NCI-H2107 (cell line): ENCODE data around the gene ZNF439.
"Not testable (repeated sequence)": the region's sequence is repeated elsewhere in the genome, so short reads cannot be mapped to it uniquely, and the experiment has no call there.

Source experiments
- DNase-seq: peaks from one replicate; lab custom pipeline; 2025; lab: John Stamatoyannopoulos, UW

ZNF439 gene

GRCh38 chr19:11848594-11849469 is at the start of gene ZNF439:
Gene ZNF439 (plus strand): TSS chr19:11848726. CDS start chr19:11848868, 142 bp downstream.
- DNase-seq, result peak; percentile 56

- no peak for DNase-seq
These were observed 42.0 kb upstream of the ZNF439 start for GRCh38 chr19:11806354-11807098.

GRCh38 chr19:11807099-11807380 is 41.5 kb upstream of the ZNF439 start:
- DNase-seq, result no peak

GRCh38 chr19:11813703-11814028 is 34.9 kb upstream of the ZNF439 start:
- DNase-seq, result no peak

- DNase-seq, result peak; percentile 66
These were observed 34.4 kb upstream of the ZNF439 start, which contains the start of gene ZNF440 for GRCh38 chr19:11814029-11814699. Gene ZNF440 (plus strand): TSS chr19:11814273. CDS start chr19:11814448, 175 bp downstream.

- DNase-seq, result no peak
These were observed 33.9 kb upstream of the ZNF439 start for GRCh38 chr19:11814700-11815035.

GRCh38 chr19:11821474-11822109 is 26.9 kb upstream of the ZNF439 start:
- DNase-seq, result no peak

GRCh38 chr19:11828957-11829876 is 19.3 kb upstream of the ZNF439 start:
- DNase-seq, result not testable (repeated sequence)

- DNase-seq, result no peak
These were observed 16.1 kb upstream of the ZNF439 start for GRCh38 chr19:11832253-11832912.

- no peak for DNase-seq
These were observed 15.0 kb upstream of the ZNF439 start for GRCh38 chr19:11833541-11833940.

- not testable (repeated sequence) for DNase-seq
These were observed 12.9 kb upstream of the ZNF439 start for GRCh38 chr19:11835626-11836066.

GRCh38 chr19:11843722-11844121 is 4.8 kb upstream of the ZNF439 start:
- DNase-seq, result no peak

GRCh38 chr19:11847615-11848014 is 911 bp upstream of the ZNF439 start:
- DNase-seq, result not testable (repeated sequence)

GRCh38 chr19:11848200-11848593 is 329 bp upstream of the ZNF439 start:
- no peak for DNase-seq

GRCh38 chr19:11850289-11850688 is 1.8 kb downstream of the ZNF439 start:
- not testable (repeated sequence) for DNase-seq

GRCh38 chr19:11853358-11853757 is 4.8 kb downstream of the ZNF439 start:
- no peak for DNase-seq

GRCh38 chr19:11856596-11857250 is 8.2 kb downstream of the ZNF439 start:
- no peak for DNase-seq

- DNase-seq, result no peak
These were observed 12.2 kb downstream of the ZNF439 start for GRCh38 chr19:11860721-11861120.

GRCh38 chr19:11861301-11861700 is 12.8 kb downstream of the ZNF439 start:
- no peak for DNase-seq

- not testable (repeated sequence) for DNase-seq
These were observed 19.2 kb downstream of the ZNF439 start for GRCh38 chr19:11867766-11868165.
